Kidney epithelial cell (primary cell): Measurements from ENCODE around the gene KIAA1191. TPM values are rescaled to one million over a fixed set of nuclear protein-coding genes. Genes with fewer than 3 reads are reported as not detected.

Experiments
- DNase-seq: peaks from one replicate; pipeline ENCODE4 v3.0.0-alpha.2; 2010; ENCODE audit warnings: low read depth
- H3K27me3 ChIP-seq: 2 replicates; pipeline ENCODE4 v1.6.0; 2011; ENCODE audit warnings: low read length; ENCODE audit not compliant: control insufficient read depth, insufficient read depth
- H3K36me3 ChIP-seq: 2 replicates; pipeline ENCODE4 v1.5.1; 2011; ENCODE audit warnings: low read length; ENCODE audit not compliant: control insufficient read depth, insufficient read depth
- H3K4me3 ChIP-seq: 2 replicates; pipeline ENCODE4 v1.5.1; 2011; ENCODE audit warnings: low read depth, mild to moderate bottlenecking, control low read depth, low read length
- total RNA-seq: library from RNA; depleted of rRNA; stranded (reverse); fragments of >200 nt; gene quantifications from 2 replicates; pipeline ENCODE4 v1.2.3, GENCODE V29; 2015
- TF ChIP-seq, protein P1 (sequence below): IDR thresholded peaks from 2 replicates; pipeline ENCODE4 v1.5.1; 2011; ENCODE audit warnings: mild to moderate bottlenecking, moderate library complexity, low read length, control low read depth, inconsistent platforms; ENCODE audit not compliant: insufficient read depth, poor library complexity, severe bottlenecking

Gene KIAA1191
- total RNA-seq, 1 donor from 2014 or later, result 92.4 TPM

DNA sequence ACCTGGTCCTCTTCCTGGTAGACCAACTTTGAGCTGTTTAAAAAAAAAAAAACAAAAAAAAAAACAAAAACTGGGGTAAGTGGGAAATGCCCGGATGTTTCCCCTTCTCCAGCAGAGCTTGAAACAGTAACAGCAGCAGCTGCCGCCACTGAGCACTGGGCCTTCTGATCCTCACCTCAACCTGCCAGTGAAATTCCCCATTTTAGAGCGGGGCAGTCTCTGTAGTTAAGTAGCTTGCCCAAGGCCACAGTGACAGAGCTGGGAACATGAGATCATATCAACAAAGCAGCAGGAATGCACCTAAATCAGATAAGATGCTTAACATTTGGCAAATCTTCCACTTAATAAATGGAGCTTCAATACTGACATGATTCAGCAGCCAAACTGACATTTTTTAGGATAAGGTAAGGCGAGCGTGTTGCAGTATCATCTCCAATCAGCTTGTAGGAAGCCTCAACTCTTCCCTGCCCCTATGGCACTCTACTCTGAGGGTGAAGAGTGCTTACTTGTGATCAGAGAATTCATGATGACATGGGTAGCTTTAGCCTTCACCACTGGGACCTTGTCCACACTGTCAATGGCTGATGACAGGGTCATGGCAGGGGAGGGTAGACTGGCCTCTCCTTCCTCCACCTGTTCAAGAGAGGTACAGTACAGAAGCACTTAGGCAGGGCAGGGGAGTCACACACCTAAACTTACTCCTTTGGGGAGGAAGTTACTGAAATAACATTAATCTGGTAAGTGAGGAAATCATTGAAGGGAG is 9.3 kb downstream of the KIAA1191 start:
- DNase-seq, result no peak
- Histone ChIP-seq H3K27me3 (no peaks in the 10 kb centered on the region), H3K36me3 (peaks cover 5% of the 10 kb centered on the region), H3K4me3 (no peak overlapping the region)
- TF ChIP-seq, protein P1, sequence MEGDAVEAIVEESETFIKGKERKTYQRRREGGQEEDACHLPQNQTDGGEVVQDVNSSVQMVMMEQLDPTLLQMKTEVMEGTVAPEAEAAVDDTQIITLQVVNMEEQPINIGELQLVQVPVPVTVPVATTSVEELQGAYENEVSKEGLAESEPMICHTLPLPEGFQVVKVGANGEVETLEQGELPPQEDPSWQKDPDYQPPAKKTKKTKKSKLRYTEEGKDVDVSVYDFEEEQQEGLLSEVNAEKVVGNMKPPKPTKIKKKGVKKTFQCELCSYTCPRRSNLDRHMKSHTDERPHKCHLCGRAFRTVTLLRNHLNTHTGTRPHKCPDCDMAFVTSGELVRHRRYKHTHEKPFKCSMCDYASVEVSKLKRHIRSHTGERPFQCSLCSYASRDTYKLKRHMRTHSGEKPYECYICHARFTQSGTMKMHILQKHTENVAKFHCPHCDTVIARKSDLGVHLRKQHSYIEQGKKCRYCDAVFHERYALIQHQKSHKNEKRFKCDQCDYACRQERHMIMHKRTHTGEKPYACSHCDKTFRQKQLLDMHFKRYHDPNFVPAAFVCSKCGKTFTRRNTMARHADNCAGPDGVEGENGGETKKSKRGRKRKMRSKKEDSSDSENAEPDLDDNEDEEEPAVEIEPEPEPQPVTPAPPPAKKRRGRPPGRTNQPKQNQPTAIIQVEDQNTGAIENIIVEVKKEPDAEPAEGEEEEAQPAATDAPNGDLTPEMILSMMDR, result no peak

DNA sequence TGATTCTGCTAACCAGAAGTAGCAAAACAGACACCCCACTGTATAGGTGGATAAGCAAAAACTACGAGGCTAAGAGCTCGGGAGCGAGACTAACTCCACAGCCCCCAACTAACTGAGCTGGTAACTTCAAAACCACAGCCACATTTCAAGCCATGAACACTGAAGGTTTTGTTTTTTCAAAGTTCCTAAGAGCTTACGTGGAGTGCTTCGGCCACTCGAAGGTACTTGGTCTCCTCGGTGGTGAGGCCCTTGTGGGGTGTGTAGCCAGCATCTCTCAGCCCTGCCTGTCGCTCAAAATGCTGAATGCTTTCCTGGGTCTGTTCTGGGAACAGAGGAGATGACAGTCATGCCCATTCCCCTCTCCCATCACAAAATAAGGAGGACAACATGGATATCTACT is 11.1 kb downstream of the KIAA1191 start:
- no peak for DNase-seq

DNA sequence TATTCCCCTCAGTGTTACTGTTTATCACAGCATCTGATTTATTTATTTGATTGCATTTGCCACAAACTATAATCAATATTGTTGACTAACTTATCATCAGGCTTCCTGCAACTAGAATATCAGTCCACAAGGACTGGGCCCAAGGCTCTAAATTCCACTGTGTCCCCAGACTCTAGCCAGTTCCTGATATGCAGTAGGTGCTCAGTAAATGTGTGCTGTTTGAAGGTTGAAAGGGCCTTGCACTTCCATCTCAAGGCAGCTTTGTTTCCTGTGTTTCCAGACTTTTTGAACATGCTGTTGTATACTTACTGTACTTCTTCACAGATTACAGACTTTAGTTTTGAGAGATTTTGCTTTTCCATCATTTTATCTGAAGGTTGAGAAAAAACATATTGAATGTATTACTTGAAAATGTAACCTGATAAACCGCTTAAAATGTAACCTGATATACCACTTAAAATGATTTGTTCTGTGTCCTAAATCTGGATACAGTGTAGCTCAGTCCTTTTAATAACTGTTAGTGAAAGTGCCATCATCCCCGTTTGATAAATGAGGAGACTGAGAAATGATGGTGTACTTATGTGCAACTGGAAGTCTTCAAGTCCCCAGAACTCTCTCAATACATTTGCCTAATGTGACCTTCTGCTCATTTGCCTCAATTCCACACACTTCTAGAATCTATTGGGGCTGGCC is 18.7 kb downstream of the KIAA1191 start:
- peaks cover 4% of the 10 kb centered on the region for H3K36me3 ChIP-seq
- no peak overlapping the region for H3K4me3 ChIP-seq
- no peaks in the 10 kb centered on the region for H3K27me3 ChIP-seq
- TF ChIP-seq, protein P1, result no peak
- DNase-seq, result no peak

More for the DNA sequence above, 11.1 kb downstream of the KIAA1191 start:
- no peak overlapping the region for H3K4me3 ChIP-seq
- TF ChIP-seq, protein P1, result no peak
- peaks cover 6% of the 10 kb centered on the region for H3K36me3 ChIP-seq
- H3K27me3 ChIP-seq, result no peaks in the 10 kb centered on the region

DNA sequence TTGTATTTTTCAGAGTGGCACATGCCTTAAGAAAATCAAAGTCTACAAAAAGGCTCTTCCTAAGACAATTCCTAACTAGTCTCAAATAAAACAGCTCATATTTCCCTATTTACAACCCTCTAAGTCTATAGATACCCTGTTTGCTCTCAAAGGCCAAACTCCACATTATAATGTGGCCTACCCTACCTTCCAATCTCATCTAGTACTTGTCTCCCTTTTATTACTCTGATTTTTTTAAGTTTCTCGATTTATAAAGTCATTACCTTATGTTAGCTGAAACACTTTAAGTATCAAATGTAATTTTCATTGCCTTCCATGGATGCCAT is 19.4 kb downstream of the KIAA1191 start:
- no peak overlapping the region for H3K4me3 ChIP-seq
- no peak for DNase-seq
- H3K27me3 ChIP-seq, result no peaks in the 10 kb centered on the region
- H3K36me3 ChIP-seq, result peaks cover 3% of the 10 kb centered on the region
- TF ChIP-seq, protein P1, result no peak

DNA sequence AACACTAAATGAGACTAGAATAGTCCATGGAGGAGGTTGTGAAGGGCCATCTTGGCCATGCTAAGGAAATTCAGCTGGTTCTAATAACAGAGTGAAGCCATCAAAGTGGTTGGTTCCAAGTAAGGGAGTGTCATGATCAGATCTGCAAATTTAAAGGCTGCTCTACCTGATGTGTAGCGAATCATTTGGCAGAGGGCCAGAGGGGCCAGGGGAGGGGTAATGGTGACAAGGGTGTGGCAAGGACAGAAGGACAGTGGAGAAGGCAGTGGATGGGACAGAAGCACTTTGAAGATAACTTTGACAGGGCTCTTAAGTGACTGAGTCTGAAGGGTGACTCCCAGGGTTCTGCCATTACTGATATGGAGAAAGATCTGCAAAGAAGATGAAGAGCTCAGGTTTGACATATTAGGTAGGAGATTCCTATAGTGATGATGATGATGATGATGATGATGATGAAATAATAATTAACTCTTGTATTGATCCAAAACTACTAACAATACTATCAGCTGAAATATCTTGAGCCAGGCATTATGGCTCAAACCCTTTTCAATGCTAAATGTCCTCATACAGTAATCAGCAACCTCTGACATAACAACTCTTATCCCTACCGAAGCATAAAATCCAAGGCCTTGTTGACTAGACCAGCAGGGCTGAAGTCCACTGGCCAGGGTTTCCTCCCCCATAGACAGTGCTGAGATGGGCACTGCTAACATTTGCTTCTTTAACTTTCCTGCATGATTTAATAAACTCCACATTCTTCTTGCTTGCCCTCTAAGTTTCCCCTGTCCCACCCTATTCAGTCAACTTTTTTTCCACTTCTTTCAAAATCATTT is 20.0 kb downstream of the KIAA1191 start:
- Histone ChIP-seq H3K4me3 (no peak overlapping the region), H3K27me3 (no peaks in the 10 kb centered on the region), H3K36me3 (peaks cover 3% of the 10 kb centered on the region)
- TF ChIP-seq, protein P1, result no peak
- no peak for DNase-seq
